ENCODE data around the gene BCL2L1.

The BCL2L1 gene

GRCh38 chr20:31615416-31615815 lies 107.3 kb downstream of the BCL2L1 start:
- no peak for DNase-seq (ENCODE audit: low read depth in 2 of 2, low spot score in 1 of 2)
